SU-DHL-6 (cell line): ENCODE measurements around the gene PIPOX.

ENCODE experiments used
- H2AFZ ChIP-seq: fragments of 200-600 bp; sonication (generic); 2 replicates; pipeline ENCODE4 v1.6.1; 2014; ENCODE audit warnings: low read depth, mild to moderate bottlenecking, moderate library complexity, mixed read lengths, antibody characterized with exemption, low read length; ENCODE audit not compliant: severe bottlenecking
- H3F3A ChIP-seq: fragments of 200-600 bp; shearing (Covaris generic); 2 replicates; pipeline ENCODE4 v1.6.0; 2016; ENCODE audit warnings: antibody characterized with exemption, mild to moderate bottlenecking; ENCODE audit not compliant: insufficient read depth
- H3K27ac ChIP-seq: fragments of 200-600 bp; sonication (generic); 2 replicates; pipeline ENCODE4 v1.5.1; 2016; ENCODE audit warnings: low read depth, mild to moderate bottlenecking, low read length, moderate library complexity, mixed read lengths
- H3K27me3 ChIP-seq: fragments of 200-600 bp; sonication (generic), shearing (Covaris generic); 2 replicates; pipeline ENCODE4 v1.6.0; 2014; ENCODE audit warnings: mild to moderate bottlenecking, low read length
- H3K36me3 ChIP-seq: fragments of 200-600 bp; sonication (generic); 2 replicates; pipeline ENCODE4 v1.6.1; 2014; ENCODE audit warnings: mild to moderate bottlenecking, low read length, mixed read lengths
- H3K4me2 ChIP-seq: fragments of 300-600, 200-600 bp; shearing (Covaris generic), sonication (generic); 2 replicates; pipeline ENCODE4 v1.6.0; 2014; ENCODE audit warnings: low read length, low read depth, mild to moderate bottlenecking; ENCODE audit not compliant: poor library complexity, severe bottlenecking
- H3K4me3 ChIP-seq: fragments of 200-600 bp; sonication (generic); 2 replicates; pipeline ENCODE4 v1.5.1; 2014; ENCODE audit warnings: antibody characterized with exemption, low read length, mild to moderate bottlenecking, mixed read lengths; ENCODE audit not compliant: insufficient read depth, poor library complexity, severe bottlenecking
- H3K79me2 ChIP-seq: fragments of 200-600 bp; sonication (generic); 2 replicates; pipeline ENCODE4 v1.6.1; 2014; ENCODE audit warnings: mild to moderate bottlenecking, low read length, moderate library complexity; ENCODE audit not compliant: insufficient read depth
- H3K9ac ChIP-seq: fragments of 200-600 bp; sonication (generic); 2 replicates; pipeline ENCODE4 v1.7.0; 2014; ENCODE audit warnings: mild to moderate bottlenecking, low read length
- H3K9me2 ChIP-seq: fragments of 200-600 bp; sonication (generic); replicated peaks from 2 replicates; pipeline ENCODE4 v1.6.1; 2014; ENCODE audit warnings: low read length; ENCODE audit not compliant: insufficient read depth
- H3K9me3 ChIP-seq: fragments of 200-600 bp; sonication (generic); 2 replicates; pipeline ENCODE4 v1.6.1; 2014; ENCODE audit warnings: low read length, mixed read lengths; ENCODE audit not compliant: insufficient read depth
- H4K20me1 ChIP-seq: fragments of 200-600 bp; sonication (generic); 2 replicates; pipeline ENCODE4 v1.6.1; 2014; ENCODE audit warnings: low read depth, mild to moderate bottlenecking, antibody characterized with exemption, low read length, moderate library complexity, mixed read lengths
- CTCF ChIP-seq: fragments of 200-600 bp; sonication (generic); IDR thresholded peaks from one replicate; pipeline ENCODE4 v1.5.1; 2017; ENCODE audit warnings: antibody characterized with exemption, mild to moderate bottlenecking, low read length, moderate library complexity; ENCODE audit not compliant: insufficient read depth, poor library complexity, severe bottlenecking
- EZH2phosphoT487 ChIP-seq: fragments of 200-600 bp; sonication (generic), shearing (Covaris generic); conservative IDR thresholded peaks from 2 replicates; pipeline ENCODE4 v1.6.1; 2018; ENCODE audit warnings: mild to moderate bottlenecking, antibody characterized with exemption, low read length, moderate library complexity, mixed read lengths

The PIPOX gene

GRCh38 chr17:29042679-29043538, at the start of gene PIPOX:
PIPOX (plus strand) TSS chr17:29043141; CDS start chr17:29043226, 85 bp downstream.
- TF ChIP-seq CTCF (no peak), EZH2phosphoT487 (no peak)
- Histone ChIP-seq H3K4me2 (no peak within 1 kb of the TSS), H3K27me3 (no peaks in the 10 kb centered on the region), H3K36me3 (no peaks in the 10 kb centered on the region), H3K9me2 (no peaks in the 10 kb centered on the region), H3K9me3 (no peaks in the 10 kb centered on the region), H2AFZ (no peak within 1 kb of the TSS), H3K9ac (no peak within 1 kb of the TSS), H3K79me2 (no peaks in the 10 kb centered on the region), H3F3A (no peaks in the 10 kb centered on the region), H3K4me3 (no peak within 1 kb of the TSS), H3K27ac (no peak within 1 kb of the TSS), H4K20me1 (no peaks in the 10 kb centered on the region)

GRCh38 chr17:28993645-28994426, 49.1 kb upstream of the PIPOX start:
- H4K20me1 ChIP-seq, result no peaks in the 10 kb centered on the region
- no peaks in the 10 kb centered on the region for H3K27me3 ChIP-seq
- H3K9me3 ChIP-seq, result no peaks in the 10 kb centered on the region
- H3F3A ChIP-seq, result no peaks in the 10 kb centered on the region
- no peak overlapping the region for H3K4me2 ChIP-seq
- H3K36me3 ChIP-seq, result no peaks in the 10 kb centered on the region
- H3K9ac ChIP-seq, result no peak overlapping the region
- H2AFZ ChIP-seq, result no peak overlapping the region
- no peaks in the 10 kb centered on the region for H3K9me2 ChIP-seq
- H3K27ac ChIP-seq, result no peak overlapping the region
- no peak overlapping the region for H3K4me3 ChIP-seq
- TF ChIP-seq CTCF (no peak), EZH2phosphoT487 (no peak)
- no peaks in the 10 kb centered on the region for H3K79me2 ChIP-seq

GRCh38 chr17:28996554-28997096, 46.3 kb upstream of the PIPOX start:
- Histone ChIP-seq H3K36me3 (no peaks in the 10 kb centered on the region), H3K4me2 (no peak overlapping the region), H3K79me2 (no peaks in the 10 kb centered on the region), H3K9me2 (no peaks in the 10 kb centered on the region), H3F3A (no peaks in the 10 kb centered on the region), H3K4me3 (no peak overlapping the region), H4K20me1 (no peaks in the 10 kb centered on the region), H3K9me3 (no peaks in the 10 kb centered on the region), H2AFZ (no peak overlapping the region), H3K27me3 (no peaks in the 10 kb centered on the region), H3K9ac (no peak overlapping the region), H3K27ac (no peak overlapping the region)
- TF ChIP-seq CTCF (no peak), EZH2phosphoT487 (no peak)
